GM18520 (cell line): ENCODE results near the gene ILDR1.

ENCODE experiments used
- ATAC-seq: cut with Tn5 transposase; IDR thresholded peaks from one replicate; pipeline ENCODE4 v1.9.1; 2021; ENCODE audit not compliant: unreplicated experiment

Gene ILDR1

DNA sequence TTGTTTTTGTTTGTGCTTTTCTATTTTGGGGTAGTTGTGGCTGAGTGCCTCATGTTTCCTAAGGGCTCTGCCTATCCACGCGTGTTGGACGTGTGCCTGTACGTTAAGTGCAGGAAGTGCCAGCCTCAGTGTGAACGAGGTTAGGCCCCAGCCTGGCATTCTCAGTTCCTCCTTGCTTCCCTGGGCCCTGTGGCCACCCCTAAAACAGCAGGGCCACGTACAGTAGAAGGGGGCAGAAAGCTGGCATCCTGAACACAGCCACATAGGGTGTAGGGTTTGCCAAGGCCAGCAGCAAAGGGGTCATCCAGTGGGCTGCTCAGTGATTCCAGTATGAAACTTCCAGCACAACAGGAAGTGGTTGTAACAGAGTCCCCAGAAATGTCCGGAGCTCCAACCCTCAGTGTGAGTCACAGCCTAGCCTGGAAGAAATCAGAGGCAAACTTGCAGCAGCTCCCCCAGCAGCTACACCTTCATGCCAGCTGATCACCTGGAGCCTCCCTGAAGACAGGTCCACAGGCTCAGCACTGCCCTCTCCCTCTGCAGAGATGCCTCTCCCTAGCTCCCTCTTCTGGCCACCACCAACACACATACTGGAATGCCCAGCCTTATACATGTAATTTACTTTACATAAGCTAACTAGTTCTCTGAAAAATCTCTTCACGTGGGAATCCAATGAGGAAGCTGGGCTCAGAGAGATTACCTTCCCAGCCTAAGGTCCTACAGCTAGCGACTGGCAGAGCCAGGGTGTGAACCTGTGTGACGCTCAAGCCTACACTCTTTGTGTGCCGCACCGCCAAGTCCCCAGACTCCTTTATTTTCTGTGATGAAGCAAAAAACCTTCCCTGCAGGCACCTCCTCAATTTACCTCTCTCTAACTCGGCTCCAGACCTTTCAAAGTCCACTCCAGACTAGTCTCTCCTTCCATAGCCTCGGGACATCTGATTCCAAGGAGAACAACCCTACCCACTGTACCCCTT, 26.6 kb downstream of the ILDR1 start:
- ATAC-seq = peak; percentile 29

DNA sequence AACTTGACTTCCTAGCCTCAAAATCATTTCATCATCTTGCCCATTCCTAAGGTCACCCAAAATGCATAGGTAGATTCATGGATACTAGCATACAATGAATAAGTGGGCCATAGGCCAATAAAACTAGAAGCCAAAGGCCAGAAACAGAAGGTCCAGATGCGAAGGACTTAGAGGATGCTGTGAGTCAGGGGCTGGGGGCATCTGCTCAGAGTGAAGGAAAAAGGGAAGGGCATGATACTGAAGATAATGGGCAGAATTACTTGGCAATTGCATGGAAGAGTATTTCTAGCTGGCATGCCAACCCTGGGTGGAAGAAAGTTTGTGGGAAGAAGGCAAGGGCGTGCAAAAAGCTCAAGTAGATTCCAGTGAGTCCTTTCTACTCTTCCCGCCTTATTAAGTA, 27.5 kb downstream of the ILDR1 start:
- no peak for ATAC-seq

DNA sequence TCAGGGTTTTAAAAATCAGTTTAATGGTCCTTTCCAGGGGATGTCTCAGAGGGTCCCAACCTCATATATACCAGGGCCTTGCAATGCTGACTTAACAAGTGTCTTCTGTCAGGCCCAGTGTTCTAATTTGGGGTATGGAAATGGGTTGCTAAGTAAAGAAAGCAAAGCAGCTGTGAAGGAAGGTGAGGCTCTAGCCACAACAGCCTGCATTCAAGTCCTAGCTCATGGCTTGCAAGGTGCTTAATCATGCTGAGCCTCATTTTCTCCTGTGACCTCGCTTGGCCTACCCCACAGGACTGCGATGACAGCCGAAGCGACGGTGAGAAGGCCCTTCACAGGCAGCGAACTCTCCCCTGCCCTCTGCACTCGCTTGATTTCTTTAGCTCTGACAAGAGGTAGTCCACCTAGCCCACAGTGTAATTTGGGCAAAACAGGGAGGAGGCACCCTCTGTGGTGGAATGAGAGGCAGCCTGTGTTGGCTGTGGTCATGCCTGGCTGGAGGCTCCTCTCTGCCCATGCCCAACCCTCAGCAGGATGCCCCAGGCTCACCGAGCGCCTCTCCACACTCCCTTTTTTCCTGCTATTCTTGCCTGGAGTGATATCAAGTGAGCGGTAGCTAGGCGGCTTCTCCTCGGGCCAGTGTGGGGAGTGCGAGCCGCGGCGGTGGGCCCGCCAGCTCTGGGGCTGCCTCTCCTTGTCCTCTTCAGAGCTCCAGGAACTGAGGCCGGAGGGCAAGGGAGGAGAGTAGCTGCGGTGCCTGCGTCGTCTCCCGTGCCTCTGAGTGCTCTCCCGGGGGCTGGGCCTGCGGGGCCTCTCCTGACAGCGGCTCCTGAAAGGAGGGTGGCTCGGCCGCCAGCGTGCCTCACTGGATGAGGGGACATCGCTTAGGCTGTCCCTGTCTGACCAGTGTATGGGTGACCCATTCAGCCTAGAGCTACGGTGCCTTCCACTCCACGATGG, 29.2 kb downstream of the ILDR1 start:
- ATAC-seq = peak; percentile 49

DNA sequence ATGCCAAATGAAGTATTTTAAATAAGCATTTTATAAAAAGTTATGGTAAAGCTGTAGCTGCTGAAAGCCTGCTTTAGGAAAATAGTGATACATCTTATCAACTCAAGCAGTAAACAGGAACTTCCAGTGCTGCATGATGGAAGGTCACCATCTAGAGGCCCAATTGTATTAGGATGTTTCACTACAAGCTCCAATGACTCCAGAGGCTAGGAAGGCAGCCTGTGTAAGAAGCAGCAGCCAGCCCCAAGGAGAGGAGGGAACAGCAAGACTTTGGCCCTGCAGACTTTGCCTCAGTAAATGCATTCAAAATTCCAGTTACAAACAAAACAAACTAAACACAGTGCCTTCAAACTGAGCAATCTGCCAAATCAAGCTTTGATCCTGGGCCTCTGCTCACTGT, 32.1 kb downstream of the ILDR1 start:
- ATAC-seq = no peak

DNA sequence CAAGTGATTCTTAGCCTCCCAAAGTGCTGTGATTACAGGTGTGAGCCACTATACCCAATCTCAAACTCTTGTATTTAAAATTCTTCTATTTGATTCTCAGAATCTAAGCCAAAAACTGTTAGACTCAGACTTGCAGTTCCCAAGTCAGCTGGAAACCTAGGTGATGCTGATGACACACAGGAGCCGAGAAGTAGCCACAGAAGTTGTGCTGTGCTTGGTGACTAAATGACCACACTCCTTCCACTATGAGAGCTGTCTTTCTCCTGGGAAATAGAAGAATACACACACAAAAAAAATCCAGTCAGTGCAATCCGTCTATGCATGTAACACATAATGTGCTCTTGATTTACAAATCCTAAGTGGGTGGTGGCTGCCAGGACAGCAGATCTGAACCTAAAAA, 33.9 kb downstream of the ILDR1 start:
- ATAC-seq = no peak

DNA sequence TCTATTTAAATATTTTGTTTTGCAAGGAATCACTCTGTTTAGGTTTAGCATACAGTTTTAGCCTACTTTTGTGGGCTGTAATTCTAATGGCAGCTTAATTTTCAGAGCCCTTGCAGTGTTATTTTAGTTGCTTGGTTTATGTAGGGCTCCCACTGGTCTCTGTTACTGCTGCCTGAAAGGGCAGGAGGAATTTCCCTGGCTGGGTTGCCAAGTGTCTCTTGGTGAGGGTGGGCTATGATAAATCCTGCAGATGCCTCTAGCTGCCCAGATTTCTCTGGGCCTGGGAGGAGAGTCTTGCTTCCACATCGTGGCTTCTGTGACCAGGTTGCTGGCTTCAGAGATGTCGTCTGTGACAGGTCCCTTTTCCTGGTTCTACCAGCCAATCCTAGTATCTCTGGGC, 36.2 kb downstream of the ILDR1 start:
- ATAC-seq = no peak

DNA sequence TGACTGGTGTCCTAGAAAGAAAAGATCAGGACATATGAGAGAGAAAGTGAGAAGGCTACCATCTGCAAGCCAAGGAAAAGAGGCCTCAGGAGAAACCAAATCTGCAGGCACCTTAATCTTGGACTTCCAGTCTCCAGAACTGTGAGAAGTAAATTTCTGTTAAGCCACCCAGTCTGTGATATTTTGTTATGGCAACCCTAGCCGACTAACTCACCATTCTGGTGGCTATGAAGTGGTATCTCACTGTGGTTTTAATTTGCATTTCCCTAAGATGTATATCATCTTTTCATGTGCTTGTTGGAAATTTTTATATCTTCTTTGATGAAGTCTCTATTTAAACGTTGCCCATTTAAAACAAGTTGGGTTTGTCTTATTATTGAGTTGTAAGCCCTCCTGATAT, 40.6 kb downstream of the ILDR1 start:
- ATAC-seq = no peak

DNA sequence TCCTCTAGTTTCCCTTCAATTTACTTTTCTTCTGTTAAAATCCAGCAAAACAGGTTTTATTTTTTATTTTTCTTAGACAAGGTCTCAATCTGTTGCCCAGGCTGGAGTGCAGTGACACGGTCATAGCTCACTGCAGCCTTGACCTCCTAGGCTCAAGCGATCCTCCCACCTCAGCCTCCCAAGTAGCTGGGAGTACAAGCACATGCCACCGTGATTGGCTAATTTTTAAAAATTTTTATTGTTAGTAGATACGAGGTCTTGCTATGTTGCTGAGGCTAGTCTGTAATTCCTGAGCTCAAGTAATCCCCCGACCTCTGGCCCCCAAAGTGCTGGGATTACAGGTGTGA, 41.6 kb downstream of the ILDR1 start:
- ATAC-seq = no peak

DNA sequence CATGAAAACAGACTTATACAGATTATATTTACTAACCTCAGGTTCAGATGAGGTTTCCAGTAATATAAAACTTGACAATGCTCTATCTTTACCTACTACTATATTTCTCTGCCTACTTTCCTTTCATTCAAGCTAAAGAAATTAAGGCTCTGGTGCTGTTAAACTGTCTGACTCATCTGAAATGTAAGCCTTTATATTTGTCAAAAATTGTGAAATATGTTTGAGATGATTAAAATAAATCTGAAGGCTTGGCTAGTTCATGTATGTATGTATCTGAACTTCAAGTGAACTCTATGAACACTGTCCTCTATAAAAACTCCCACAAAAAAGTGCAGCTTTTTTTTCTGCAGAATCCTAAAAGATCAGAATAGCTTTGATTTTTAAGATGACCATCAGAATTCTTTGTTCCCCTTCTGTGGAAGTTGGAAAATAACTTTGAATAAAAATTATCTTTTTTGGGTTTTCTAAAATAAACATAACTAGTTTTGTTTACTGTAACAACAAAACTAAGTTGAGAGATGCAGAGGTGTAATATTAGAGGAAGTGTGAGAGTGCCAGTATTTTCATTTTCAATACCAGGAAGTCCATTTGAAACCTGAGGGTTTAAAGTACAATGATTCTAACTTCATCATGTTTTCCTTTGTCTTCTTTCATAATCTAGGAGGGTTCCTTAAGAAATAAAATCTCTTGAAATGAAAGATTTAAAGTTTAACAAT, 42.2 kb downstream of the ILDR1 start:
- ATAC-seq = no peak

DNA sequence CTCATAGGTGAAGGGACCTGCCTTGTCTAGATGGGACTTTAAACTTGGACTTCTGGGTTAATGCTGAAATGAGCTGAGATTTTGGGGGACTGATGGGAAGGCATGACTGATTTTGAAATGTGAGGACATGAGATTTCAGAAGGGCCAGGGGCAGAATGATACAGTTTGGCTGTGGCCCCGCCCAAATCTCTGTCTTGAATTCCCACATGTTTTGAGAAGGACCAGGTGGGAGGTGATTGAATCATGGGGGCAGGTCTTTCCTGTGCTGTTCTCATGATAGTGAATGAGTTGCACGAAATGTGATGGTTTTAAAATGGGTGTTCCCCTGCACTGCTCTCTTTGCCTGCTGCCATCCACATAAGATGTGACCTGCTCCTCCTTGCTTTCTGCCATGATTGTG, 42.8 kb downstream of the ILDR1 start:
- no peak for ATAC-seq

DNA sequence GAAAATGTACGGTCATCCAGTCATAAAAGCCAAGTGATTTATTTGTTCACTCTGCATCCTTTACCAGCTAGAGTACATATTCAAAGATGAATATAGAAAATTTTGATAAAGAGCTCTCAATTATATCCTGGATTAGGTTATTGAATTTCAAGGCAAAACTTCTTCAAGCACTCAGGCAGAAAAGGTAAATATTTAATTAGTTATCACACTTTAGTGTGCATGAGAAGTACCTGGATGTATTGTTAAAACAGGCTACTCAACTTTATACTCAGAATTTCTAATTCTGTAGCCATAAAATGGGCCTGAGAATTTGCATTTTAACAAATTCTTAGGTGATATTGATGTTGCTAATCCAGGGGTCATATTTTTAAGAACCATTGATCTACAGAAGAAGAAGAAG, 45.3 kb downstream of the ILDR1 start:
- ATAC-seq = no peak

DNA sequence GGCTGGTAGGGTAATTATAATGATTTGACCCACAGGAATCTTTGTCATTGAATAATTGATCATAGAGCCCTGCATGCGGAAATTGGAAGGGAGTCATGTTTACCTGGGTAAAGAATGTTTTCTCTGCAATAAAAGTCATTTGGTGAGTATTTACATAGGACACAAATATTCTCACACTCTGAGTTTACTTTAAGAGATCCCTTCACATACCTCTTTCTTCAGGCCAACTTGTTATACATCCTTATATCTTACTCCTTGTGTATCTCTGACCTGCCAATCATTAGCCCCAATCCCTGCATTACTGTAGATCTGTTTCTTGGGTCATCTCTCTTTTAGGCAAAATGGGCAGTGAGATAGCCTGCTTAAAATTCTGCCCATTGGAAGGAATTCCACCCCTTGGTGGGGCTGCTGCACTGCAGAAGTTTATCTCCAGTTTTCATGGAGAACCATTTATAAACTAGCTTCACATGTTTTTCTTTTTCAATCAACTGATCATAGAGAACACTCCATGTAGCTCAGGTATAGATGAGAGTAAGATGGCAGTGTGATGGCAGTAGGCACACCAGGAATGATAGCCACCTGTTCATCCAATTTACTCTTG, 46.2 kb downstream of the ILDR1 start:
- no peak for ATAC-seq

DNA sequence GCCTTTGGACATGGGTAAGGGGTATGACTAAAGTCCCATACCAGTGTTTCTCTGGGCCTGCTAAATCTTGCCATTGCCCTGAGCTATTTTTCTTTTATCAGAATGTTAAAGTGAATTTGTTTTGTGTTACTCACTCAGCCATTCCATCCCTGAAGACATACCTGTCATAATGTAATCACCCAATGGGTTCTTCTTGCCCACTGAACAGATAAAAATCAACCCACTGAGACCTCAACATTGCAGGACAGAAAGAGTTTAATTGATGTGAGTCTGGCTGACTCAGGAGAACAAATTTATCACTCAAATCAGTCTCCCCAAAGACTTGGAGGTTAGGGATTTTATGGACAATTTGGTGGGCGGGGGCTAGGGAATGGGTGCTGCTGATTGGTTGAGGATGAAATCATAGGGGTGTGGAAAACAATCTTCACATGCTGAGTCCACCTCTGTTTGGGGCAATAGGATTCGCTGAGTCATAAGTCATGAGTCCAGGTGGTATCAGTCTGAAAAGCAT, 47.4 kb downstream of the ILDR1 start:
- no peak for ATAC-seq

DNA sequence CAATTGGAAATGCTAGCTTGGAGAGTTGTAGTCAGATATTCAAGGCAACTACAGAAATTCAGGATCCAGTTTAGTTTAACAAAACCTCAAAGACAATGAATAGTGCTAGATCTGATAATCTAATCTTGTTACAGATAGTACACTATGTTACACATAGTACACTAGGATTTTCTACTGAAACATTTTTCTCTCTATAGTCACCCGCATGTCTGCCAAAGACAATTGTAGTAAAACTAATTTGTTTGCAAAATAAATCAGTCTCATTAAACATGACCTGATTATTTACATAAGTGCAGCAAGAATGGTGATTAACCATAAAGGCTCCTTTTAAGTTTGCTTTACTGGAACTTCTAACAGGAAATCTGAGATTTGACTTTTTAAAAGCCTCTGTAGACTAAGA, 52.0 kb downstream of the ILDR1 start:
- ATAC-seq = no peak

DNA sequence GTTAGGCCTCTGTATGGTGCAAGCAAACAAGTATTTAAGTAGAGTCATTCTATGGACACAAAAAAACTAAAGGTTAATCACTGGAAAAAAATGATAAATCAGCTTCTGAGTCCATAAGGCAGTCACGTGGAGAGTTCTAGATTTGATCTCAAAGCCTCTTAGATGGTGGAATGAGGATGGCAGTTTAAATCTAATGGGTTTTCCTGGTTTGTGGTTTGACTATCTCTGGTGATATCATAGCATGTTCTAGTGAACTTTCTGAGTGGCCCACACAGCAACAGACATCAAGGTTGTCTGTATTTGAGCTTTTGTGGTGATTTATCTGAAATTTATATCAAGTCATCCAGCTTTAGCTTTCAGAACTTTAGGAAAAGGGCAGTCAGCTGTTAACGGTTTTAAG, 52.4 kb downstream of the ILDR1 start:
- no peak for ATAC-seq

DNA sequence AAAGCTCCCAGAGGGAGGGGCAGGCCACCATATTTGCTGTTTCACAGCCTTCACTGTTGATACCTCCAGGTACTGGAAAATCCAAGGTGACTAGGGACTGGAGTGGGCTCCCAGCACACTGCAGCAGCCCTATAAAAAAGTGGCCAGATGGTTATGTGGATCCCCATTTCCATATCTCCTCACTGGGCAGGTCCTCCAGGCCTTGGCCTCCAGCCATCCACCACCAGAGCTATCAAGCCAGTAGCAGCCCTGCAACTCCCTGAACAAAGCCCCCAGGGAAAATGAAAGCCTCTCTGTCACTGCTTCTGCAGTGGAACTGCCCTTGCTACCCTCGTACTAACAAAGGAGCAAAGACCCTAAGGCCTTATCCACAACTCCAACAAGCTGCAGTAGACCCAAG, 58.4 kb downstream of the ILDR1 start:
- ATAC-seq = no peak

DNA sequence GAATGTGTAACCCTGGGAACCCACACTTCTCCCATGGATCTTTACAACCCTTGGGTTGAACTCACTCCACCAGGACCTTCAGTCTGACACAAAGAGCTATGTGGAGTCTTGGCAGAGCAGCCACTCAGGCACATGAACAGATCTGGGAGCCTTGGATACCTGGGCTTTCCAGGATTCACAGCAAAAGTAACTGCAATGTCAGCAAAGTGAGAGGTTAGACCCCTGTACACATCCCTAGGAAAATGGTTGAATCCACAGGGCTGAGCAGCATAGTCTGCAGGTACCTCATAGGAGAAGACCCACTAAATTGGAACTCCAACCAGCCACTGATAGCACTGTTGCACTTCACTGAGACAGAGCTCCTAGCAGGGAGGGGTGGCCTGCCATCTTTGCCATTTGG, 59.6 kb downstream of the ILDR1 start:
- ATAC-seq = no peak

DNA sequence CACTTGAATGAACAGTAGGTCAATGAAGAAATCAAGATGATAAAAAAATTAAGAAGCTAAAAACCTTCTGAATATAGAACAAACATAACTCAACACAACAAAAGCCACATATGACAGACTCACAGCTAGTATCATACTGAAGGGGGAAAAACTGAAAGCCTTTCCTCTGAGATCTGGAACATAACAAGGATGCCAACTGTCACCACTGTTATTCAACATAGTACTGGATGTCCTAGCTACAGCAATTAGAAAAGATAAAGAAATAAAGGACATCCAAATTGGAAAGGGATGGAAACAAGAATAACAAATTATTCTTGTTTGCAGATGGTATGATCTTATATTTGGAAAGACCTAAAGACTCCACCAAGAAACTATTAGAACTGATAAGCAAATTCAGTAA, 60.8 kb downstream of the ILDR1 start:
- no peak for ATAC-seq

DNA sequence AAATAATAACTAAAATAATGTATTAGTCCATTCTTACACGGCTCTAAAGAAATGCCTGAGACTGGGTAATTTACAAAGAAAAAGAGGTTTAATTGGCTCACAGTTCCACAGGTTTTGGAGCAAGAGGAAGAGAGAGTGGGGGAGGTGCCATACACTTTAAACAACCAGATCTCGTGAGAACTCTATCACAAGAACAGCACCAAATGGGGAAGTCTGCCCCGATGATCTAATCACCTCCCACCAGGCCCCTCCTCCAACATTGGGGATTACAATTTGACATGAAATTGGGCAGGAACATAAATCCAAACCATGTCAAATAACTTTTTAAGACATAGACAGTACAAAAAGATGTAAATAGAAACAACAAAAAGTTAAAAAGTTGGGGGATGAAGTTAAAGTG, 63.2 kb downstream of the ILDR1 start:
- no peak for ATAC-seq

DNA sequence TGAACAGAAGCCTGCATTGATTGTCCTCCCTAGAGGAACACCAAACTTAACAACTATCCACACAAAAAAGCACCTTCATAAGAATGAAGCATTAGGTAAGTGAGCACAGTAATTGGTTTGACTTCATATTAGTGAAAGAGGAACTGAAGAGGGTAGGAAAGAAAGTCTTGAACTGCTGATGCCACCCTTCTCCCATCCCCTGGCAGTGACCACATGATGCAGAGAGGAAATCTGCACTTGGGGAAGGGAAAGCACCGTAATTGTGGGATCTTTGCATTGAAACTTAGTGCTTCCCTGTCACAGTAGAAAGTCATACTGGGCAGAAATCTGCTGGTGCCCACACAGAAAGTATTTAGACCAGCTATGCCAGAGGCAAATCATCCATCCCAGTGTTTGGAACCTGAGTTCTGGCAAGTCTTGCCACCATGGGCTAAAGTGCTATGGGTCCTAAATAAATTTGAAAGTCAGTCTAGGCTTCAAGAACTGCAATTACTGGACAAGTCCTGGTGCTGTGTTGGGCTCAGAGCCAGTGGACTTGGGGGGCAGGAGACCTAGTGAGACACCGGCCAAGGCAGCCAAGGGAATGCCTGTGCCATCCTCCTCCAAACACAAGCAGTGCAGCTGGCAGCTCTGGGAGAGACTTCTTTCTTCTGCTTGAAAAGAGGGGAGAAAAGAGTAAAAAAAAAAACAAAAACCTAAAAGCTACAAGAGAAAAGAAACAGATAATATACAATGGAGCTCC, 64.2 kb downstream of the ILDR1 start:
- peak; percentile 80 for ATAC-seq
